NCI-H82 treated with DMSO at 0.1 percent for 48 hours (cell line): ENCODE data around the gene FRMPD4.

Experiments
- DNase-seq: peaks from one replicate; lab custom pipeline; 2025; ENCODE audit not compliant: unreplicated experiment; lab: John Stamatoyannopoulos, UW

Gene FRMPD4

DNA sequence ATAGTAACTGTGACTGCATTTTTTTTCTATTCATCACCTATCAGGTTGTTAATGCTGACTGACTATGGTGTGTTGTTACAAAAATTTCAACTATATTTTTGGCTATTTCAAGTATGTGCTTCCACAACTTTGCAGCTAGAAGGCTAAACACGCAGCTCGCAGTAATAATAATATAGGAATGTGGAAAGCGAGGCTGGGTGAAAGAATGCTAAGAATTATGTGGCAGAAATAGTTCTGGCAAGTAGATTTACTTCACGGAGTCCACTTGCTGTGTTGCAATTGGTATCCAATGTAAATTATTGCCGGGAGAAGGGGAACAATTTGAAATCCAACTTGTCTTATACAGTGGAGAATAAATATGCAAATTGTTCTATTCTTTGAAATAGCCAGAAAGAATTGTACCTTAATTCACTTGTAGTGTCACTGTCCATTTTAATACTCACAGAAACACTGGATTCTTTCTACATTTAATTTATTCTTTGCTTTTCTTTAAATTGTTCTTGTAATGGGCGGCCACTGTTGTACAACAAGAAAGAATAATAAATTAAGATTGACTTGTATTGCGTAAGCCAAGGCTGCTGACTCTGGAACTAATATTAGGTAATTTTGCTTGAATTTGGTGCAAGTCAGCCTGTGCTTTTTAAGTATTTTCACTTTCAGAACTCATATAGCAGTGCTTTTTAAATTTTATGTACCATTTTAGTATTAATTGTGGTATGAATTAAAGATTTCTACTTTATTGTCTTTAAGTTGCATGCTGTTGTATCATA is 154.9 kb downstream of the FRMPD4 start:
- DNase-seq: no peak

DNA sequence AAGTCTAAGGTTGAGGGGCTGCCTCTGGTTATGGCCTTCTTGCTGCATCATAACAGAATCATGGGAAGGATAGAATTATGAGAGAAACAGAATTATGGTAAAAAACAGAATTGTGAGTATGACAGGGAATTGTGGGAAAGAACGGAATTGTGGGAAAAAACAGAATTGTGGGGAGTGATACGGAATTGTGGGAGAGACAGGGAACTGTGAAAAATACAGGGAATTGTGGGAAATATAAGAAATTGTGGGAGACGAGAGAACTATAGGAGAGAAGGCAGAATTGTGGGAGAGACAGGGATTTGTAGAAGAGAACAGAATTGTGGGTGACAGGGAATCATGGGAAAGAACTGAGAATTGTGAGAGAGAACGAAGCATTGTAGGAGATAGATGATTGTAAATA is 159.1 kb downstream of the FRMPD4 start:
- no peak for DNase-seq

DNA sequence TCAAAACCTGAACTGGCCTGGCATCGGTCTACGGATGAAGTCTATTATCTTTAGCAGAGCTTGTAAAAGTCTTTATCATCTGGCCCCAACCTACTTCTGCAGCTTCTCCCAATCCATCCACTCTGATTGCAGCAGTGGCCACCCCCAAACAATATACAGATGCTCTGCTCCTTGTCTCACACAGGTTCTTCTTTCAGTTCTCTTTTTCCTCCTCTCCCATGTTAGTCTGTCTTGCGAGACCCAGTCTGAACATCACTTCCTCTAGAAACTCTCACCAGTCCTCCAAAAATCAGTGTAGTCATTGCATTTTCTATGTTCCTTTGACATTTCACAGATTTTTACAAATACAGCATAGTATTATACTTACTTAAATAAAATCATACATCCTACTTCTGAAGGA is 163.0 kb downstream of the FRMPD4 start:
- DNase-seq: no peak

DNA sequence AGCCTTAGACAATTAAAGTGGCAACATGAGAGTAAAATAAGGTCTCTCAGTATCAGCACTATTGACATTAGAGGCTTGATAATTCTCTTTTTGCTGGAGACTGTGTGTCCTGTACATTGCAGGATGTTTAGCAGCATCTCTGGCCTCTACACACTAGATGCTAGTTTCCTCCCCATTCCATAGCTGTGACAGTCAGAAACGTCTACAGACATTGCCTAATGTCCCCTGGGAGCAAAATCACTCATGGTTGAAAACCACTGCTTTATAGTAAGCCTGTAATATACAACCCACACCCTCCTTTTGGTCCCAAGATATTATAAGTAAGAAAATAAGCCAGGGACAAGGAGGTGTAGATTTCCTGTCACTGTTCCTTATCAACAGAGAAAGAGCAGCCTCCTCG is 166.0 kb downstream of the FRMPD4 start:
- DNase-seq: no peak

DNA sequence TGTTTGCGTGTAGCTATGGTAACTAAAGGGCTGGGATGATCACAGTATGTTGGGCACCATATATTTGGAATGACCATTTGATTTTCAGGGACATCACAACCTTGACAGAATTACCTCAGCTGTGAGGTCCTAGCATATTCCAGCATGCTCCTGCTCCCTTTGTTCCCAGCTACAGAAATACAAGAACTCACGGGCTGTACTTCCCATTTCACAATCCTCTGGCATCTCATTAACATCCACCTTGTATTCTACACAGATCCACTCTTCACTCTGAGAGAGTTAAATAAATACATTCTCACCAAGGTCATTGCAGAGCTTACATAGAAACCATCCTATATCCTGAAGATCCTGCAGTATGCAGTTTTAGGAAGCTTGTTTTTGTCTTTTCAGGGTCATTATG is 169.7 kb downstream of the FRMPD4 start:
- DNase-seq: no peak

DNA sequence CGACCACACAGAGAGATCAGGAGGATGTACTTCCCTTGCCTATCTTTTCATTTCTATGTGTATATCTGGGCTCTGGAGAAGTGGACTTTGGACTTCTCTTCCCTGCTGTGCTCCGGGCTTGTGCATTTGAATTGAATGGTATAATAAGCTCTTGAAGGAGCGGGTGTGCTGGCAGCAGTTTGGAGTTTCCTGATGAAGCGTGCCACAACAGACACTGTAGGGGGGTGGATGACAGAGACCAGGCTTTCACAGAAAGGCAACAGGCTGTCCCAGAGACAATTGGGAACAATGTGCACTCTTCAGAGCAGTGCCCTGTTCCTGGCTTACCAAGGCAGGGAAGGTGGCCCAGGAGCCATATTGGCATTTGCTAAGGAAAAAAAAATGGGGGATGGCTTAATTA is 170.1 kb downstream of the FRMPD4 start:
- DNase-seq: no peak

DNA sequence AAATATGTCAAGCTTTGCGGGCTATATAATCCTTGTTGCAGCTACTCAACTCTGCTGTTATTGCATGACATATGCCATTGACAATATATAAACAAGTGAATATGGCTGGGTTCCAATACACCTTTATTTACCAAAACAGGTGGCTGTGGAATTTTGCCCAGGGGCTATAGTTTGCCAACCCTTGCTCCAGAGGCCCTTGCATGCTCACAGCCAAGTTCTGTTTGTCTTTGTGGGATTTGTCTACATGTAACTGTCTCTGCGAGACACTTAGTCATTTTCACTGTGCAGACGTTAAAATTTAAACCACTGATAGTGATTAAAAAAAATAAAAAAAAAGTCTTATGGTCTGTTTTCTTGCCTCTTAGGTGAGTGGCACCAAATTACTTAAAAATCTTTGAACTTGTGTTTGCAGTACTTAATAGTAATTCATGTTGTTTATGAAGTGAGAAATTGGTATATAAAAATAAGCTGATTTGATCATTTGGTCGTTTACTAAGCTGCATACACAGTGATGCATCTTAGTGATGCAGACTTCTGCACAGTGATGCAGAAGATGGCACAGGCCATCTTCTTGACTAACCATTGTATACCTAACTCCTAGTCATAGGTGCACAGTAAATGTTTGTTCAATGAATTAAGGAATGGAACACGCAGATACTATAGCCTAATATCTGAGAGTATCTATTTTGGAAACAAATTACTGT is 170.9 kb downstream of the FRMPD4 start:
- DNase-seq: no peak

DNA sequence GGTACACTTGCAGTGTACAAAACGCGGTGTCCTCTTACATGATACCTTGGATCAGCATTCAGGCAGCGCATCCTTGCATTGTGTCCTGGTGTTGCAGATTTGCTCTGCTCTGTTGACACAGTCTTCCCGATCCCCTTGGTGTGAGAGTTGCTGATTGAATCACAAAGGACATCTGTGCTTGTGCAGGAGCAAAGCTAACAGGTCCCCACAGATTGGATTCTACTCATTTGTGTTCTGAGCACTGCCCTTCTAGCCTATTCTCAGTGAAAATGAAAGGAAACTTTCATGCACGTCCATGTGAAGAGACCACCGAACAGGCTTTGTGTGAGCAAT is 171.4 kb downstream of the FRMPD4 start:
- no peak for DNase-seq

DNA sequence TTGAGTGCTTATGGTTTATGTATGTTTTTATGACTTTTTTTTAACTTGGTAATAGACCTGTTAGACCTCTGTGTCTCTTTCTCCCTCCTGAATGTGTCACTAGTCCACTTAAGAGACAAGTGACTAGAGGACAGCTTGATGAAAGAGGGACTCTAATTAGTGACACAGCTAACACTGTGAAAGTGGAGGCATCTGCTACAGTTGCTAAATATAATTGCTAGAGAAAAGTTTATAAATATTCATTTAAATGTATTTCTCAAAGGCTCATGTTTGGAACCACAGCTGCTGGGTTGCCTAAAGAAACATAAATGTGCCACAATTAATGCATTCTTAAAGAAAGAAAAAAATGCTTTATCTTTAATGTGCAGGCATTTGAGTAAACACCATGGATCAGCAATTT is 176.4 kb downstream of the FRMPD4 start:
- no peak for DNase-seq

DNA sequence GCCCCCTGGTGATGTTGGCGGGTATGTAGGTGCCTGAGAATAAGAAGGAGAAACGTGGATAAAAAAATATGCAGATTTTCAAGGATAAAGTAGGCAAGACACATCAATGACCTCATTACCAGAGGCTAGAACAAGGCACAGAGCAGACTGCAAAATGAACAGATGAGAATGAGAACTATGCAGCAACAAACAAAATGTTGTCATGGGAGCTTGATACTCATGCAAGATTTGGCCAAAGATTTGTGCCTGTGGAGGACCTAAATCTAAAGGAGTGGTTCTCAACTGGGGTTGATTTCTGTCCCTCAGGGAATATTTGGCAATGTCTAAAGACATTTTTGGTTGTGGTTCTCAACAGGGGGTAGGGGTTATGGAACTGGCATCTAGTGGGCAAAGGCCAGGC is 177.3 kb downstream of the FRMPD4 start:
- DNase-seq: no peak

DNA sequence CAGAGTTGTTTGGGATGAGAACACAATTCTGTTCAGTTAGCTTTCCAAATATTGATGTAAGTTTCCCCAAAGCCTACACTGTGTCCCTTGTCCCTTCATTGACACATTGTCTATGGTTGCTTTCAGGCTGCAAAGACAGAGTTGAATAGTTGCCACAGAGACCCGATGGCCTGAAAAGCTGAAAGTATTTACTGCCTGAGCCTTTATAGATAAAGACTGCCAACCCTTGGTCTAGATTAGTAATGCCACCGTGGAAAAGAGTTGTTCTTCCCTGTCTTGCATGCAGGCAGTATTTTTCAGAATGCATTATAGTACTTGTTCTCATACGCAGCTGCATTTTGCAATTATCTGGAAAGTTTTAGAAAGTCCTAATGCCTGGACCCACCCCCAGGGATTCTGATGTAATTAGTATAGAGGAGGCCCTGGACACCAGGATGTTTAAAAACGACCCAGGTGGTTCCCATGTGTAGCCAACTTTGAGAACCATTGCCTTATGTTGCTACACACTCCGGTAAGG is 180.8 kb downstream of the FRMPD4 start:
- no peak for DNase-seq

DNA sequence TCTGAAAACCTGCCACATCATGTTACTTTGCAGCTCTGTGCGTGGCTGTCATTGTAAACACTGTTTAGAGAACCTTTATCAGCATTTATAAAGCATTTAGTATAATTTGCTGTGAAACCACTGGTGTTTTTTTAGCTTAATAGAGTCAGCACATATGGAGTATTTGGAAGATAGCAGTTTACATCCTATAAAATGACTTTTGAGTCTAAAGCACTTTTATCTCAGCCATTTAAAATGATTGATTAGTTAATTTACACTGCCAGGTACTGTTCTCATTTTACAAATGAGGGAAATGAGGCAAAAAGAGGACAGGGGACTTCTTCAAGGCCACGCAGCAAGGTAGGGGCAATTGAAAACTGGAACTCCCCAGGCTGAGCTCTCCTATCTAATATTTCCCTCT is 181.7 kb downstream of the FRMPD4 start:
- peak; percentile 14 for DNase-seq

DNA sequence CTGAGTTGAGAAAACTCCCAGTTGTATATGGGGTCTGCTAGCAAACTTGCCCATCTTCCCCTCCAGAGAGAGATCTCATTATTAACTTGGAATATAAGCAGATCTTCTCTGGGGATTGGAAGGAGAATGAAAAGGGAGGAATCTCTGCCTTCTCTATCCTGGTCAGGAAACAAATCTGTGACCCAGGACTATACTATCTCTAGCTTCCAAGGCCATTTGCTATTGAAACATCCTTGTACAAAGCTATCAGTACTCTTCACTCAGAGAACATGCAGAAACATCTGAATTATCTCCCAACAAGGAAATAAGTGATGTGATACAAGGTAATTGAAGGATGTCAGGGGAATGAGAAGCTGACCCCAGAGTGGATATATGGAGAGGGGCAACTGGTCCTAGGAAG is 183.8 kb downstream of the FRMPD4 start:
- DNase-seq: no peak

DNA sequence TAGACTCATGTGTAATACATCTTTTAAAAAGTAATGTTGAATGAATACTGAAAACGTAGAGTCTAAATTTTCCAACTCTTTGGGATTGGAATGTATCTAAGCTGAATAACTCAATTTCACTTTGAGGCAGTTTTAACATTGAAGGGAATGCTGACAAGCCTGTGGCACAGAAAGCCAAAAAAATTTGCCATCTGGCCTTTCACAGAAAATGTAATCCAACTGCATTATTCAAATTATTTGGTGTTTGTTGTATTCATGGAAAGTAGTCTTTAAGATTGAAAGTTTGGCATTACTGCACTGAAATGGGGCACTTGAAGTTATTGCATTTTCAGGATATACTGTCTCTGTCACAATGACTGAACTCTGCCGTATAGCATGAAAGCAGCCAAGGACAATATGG is 186.9 kb downstream of the FRMPD4 start:
- no peak for DNase-seq

DNA sequence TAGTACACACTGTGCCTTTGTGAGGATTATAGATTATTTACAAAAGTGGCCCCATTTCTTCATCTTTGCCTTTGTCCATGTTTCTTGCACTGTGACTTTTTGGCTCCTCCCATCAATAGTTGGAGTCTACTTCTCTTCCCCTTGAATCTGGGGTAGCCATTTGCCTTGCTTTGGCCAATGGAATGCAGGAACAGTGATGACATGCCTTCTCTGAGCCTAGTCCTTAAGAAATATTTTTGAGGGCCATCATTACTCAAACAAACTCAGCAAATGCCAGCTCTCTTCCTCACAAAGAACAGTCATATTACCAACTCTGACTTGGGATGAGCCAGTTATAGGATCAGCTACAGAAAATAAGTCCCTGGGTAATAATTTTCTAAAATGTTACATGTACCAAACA is 189.6 kb downstream of the FRMPD4 start:
- no peak for DNase-seq

DNA sequence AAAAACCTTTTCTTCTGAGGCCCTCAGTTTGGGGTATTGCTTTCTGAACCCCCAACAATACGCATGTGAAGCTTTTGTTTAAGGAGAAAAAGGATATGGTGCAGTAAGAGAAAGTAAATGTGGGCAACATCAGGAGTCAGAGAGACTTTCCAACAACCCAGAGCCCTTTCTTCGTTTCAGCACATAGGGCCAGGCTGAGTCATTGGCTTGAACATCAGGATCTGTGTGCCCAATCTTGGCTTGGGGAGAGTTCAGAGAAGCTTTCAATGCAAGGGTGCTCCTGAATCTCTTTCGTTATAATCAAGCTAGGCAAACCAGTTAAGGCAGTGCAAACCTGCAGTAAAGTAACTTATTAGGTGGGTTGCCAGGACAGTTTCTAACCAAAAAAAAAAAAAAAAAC is 191.2 kb downstream of the FRMPD4 start:
- no peak for DNase-seq

DNA sequence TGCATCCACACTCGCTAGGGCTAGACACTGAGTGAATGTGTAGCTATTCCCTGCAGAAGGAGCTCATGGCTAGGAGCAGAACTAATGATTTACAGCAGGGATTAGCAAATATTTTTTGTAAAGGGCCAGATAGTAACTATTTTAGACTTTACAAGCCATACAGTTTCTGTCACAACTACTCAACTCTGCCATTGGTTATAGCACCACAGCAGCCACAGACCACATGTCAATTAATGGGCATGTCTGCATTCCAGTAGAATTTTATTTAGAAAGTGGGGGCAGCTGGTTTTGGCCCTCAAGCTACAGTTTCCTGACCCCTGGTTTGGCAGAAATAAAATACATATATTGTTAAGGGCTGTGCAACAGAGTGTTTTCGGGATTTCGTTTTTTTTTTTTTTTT is 192.6 kb downstream of the FRMPD4 start:
- DNase-seq: no peak

DNA sequence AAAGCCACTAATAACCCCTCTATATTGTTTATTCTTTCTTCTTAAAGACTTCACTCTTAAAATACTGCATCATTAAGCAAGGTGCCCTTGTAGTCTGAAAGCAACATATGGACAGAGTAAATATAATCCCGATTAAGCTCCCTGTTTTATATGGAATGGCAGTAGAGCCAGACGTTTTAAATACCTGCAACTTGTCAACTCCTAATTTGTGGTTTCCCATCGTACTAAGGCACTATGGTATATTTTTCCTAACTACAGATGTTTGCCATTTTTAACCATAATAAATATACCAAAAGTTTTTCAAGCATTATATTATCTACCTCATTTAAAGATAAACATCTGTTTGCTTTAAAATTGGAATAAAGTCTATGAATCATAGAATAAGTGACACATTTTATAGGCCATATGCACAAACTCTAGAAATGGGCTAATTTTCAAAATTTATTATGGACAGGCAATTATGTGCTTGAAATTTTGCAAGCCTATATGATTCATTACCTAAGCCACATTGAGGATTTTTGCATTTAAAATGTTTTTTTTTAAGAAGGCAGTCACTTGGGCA is 194.6 kb downstream of the FRMPD4 start:
- peak; percentile 69 for DNase-seq

DNA sequence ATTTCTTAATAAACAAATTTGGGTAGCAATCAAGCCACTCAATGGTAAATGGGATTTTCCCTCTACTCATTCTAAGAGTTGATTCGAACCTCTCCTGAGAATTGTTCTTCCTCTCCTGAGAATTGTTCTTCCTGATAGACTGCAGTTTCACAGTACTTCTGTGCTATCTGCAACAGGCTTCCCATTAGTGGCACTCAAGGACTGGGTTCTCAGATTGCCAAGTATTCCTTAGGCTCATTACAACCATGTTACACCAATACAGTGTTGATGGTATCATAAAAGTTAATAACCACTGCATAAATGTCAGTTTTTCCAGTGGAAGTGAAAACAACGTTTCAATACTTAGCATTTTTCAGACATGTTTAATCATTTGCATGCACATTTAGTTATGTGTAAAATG is 201.6 kb downstream of the FRMPD4 start:
- DNase-seq: no peak

DNA sequence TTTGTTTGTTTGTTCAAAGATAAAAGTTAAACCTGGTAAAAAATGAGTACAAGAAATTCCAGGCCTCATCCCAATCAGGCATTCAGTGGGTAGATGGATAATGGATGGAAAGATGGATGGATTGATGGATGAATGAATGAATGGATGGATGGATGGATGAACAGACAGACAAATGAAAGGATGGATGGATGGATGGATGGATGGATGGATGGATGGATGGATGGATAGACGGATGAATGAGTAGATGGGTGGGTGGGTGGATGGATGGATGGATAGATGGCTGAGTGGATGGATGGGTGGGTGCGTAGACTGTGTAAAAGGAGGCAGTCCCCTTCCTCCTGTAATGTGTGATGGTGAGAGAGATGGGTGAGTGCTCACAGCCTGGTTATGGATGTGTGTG is 206.7 kb downstream of the FRMPD4 start:
- DNase-seq: no peak

DNA sequence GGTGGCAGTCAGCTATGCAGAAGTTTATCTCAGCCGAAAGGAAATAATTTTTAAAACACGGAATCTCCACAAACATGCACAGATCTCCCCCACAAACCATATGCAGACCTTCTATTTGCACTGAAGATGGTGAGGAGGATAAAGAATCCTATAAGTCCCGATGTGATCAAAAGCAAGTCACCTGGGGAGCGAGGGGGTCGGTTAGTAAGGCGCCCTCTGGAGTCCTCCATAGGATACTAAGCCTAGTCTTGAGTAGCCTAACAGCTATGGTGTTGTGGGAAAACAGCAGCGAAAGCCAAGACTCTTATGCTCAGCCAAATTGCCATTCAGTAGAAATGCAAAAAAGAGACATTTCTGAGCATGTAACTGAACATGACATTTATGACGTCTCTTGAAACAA is 210.9 kb downstream of the FRMPD4 start:
- no peak for DNase-seq

DNA sequence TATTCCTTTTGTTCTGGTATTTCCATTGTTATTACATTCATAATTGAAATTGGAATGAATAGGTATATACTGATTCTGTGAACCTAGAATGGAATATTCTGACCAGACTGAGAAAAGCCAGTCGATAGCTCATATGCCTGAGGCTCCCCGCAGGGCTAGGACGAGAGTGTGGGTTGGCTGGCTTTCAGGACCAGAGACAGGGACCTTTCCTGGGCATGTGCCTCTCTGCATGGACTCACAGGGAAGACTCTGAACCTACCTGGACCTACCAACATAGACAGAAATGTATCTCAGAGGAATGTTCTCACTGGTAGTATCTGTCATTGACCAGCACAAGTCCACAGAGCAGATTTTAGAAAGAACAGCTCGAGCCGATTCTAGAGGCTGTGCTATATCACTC is 214.6 kb downstream of the FRMPD4 start:
- no peak for DNase-seq
